Measurements from ENCODE around the gene HOXD3. TPM values are rescaled to one million over a fixed set of nuclear protein-coding genes. Genes with fewer than 3 reads are reported as not detected.

HOXD3 gene
- 14.5 and 21.6 TPM in 2 replicates for total RNA-seq

DNA sequence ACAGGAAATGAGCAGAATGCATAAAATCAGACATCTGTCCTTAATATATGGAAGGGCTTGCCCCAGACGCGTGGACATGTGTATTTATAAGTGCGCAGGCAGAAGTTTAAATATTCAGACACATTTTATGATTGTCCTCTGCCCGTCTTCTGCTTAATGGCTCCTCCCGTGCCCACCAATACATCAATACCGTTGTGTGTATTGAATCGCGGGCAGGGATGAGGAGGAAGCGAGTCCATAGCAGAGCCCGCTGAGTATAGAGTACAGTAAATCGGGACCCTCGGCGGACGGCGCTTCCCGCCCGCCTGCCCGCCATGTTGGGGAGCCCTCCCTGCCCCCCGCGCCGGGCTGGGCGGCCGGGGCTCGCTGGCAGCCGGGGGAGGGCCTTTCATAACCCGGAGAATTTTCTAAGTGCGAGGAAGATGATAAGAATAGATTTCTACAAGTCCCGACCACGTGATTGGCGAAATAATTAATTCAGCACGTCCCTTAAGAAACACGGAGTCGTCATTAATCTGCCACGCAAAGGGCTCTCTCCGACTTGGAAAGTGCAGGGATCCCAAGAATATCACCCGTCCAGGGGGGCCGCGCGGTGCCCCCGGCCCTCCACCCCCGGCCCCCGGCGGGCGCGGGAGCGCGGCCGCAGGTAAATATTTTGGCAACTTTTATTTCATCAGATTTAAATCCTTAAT, at the start of gene HOXD3:
Gene HOXD3, plus strand, starts transcription at position 501 of the 692 bp plus-strand sequence. CDS start 11,808 bp downstream, outside the sequence.
- TF ChIP-seq, protein P1, sequence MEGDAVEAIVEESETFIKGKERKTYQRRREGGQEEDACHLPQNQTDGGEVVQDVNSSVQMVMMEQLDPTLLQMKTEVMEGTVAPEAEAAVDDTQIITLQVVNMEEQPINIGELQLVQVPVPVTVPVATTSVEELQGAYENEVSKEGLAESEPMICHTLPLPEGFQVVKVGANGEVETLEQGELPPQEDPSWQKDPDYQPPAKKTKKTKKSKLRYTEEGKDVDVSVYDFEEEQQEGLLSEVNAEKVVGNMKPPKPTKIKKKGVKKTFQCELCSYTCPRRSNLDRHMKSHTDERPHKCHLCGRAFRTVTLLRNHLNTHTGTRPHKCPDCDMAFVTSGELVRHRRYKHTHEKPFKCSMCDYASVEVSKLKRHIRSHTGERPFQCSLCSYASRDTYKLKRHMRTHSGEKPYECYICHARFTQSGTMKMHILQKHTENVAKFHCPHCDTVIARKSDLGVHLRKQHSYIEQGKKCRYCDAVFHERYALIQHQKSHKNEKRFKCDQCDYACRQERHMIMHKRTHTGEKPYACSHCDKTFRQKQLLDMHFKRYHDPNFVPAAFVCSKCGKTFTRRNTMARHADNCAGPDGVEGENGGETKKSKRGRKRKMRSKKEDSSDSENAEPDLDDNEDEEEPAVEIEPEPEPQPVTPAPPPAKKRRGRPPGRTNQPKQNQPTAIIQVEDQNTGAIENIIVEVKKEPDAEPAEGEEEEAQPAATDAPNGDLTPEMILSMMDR (IDR thresholded peaks at IDR 0.05; ENCODE audit: insufficient read depth, low read depth, low read length), result no peak
- H3K4me3 ChIP-seq (ENCODE audit: low read depth, low read length), result no peak within 1 kb of the TSS
- no peak for DNase-seq (ENCODE audit: low read depth)

DNA sequence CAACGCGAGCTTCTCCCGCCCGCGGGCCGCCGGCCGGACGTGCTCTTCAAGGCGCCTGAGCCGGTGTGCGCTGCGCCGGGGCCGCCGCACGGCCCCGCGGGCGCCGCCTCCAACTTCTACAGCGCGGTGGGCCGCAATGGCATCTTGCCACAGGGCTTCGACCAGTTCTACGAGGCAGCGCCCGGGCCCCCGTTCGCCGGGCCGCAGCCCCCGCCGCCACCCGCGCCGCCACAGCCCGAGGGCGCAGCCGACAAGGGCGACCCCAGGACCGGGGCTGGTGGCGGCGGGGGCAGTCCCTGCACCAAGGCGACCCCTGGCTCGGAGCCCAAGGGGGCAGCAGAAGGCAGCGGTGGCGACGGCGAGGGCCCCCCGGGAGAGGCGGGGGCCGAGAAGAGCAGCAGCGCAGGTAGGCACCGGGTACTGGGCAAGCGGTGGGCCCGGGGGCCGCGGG, 49.4 kb upstream of the HOXD3 start:
- H3K4me3 ChIP-seq (ENCODE audit: low read depth, low read length), result peak overlapping the region; percentile 62
- no peak for DNase-seq (ENCODE audit: low read depth)

DNA sequence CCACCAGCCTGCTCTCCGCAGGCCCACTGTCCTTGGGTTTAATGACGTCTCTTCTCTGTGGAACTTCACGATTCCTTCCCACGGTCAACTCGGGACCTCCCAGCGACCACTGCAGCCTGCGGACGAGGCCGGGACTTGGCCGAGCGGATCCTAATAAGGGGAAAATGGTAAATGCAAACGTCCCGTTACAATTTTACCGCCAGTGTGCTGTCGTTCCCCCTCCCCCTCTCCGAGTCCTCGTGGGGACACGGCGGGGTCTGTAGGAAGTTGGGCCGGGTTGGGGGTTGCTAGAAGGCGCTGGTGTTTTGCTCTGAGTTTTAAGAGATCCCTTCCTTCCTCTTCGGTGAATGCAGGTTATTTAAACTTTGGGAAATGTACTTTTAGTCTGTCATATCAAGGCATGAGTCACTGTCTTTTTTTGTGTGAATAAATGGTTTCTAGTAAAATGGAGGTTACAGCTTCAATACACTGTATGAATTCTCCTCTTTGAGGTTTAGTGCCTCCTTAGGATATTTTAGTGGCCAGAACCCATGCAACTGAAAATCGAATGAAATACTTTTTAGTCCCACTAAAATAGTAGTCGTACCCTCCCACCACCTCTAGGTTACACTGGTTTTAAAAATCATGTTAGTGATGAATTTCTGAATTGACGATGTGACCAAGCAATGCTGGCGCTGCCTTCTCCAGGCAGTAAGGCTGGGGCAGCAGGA, 47.8 kb upstream of the HOXD3 start:
- TF ChIP-seq, protein P1 (IDR thresholded peaks at IDR 0.05; ENCODE audit: insufficient read depth, low read depth, low read length), result no peak
- DNase-seq (ENCODE audit: low read depth), result no peak
- H3K4me3 ChIP-seq (ENCODE audit: low read depth, low read length), result peak overlapping the region; percentile 62

More for the DNA sequence above, 49.4 kb upstream of the HOXD3 start:
- TF ChIP-seq, protein P1 (IDR thresholded peaks at IDR 0.05; ENCODE audit: insufficient read depth, low read depth, low read length), result no peak

DNA sequence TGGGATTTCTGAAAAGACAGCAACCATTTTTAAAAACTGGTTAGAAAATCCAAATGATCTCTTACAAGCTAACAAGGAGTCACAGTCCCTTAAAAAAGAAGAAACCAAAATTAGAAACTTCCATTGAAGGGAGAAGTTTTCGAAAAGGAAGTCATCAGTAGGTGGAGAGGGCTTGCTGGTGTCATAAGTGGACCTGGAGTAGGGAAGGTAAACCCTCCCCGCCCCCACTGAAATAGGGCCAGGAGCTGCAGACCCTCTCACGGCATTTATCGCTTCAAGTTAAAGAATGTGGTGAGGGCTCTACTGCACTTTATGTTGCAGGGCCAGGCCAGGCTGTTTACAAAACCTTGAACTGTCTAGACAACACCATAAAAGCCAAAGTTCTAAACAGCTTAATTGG, 47.2 kb upstream of the HOXD3 start:
- H3K4me3 ChIP-seq (ENCODE audit: low read depth, low read length), result peak overlapping the region; percentile 62
- DNase-seq (ENCODE audit: low read depth), result peak; percentile 15
- TF ChIP-seq, protein P1 (IDR thresholded peaks at IDR 0.05; ENCODE audit: insufficient read depth, low read depth, low read length), result no peak

- no peak for DNase-seq (ENCODE audit: low read depth)
- TF ChIP-seq, protein P1 (IDR thresholded peaks at IDR 0.05; ENCODE audit: insufficient read depth, low read depth, low read length), result no peak
- peak overlapping the region; percentile 62 for H3K4me3 ChIP-seq (ENCODE audit: low read depth, low read length)
These were observed 46.4 kb upstream of the HOXD3 start for GRCh38 chr2:176110415-176111308.

DNA sequence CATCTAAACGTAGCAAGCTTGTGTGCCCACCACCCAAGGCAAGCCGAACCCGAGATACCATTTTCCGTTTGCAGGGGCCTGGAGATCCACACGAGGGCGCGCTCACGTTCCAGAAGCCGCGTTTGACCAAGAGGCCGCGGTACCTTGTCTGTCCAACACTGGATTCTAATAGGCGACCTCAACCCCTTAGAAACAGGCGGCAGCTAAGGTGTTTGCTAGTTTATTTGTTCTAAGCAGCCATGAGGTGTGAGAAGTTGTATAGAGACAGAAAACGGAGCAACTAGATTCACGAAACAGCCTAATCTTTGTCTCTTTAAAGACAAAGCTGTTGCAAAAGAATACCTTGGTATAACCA, 45.8 kb upstream of the HOXD3 start:
- peak; percentile 79 for DNase-seq (ENCODE audit: low read depth)
- H3K4me3 ChIP-seq (ENCODE audit: low read depth, low read length), result peak overlapping the region; percentile 62
- TF ChIP-seq, protein P1 (IDR thresholded peaks at IDR 0.05; ENCODE audit: insufficient read depth, low read depth, low read length), result peak; percentile 74

Data from fibroblast of villous mesenchyme (primary cell).